BLaER1 (cell line): ENCODE measurements around the gene ASTN2.

Source experiments
- H3K27ac ChIP-seq: shearing (Covaris generic); formaldehyde crosslinking; 2 replicates; pipeline ENCODE4 v1.8.1; 2022
- H3K27me3 ChIP-seq: shearing (Covaris generic); formaldehyde crosslinking; 2 replicates; pipeline ENCODE4 v1.8.1; 2022
- H3K36me3 ChIP-seq: shearing (Covaris generic); formaldehyde crosslinking; 2 replicates; pipeline ENCODE4 v1.8.1; 2022
- H3K4me1 ChIP-seq: shearing (Covaris generic); formaldehyde crosslinking; 2 replicates; pipeline ENCODE4 v1.8.1; 2022
- H3K4me2 ChIP-seq: shearing (Covaris generic); formaldehyde crosslinking; 2 replicates; pipeline ENCODE4 v1.8.1; 2022
- H3K4me3 ChIP-seq: shearing (Covaris generic); formaldehyde crosslinking; 2 replicates; pipeline ENCODE4 v1.8.1; 2022
- H3K9ac ChIP-seq: shearing (Covaris generic); formaldehyde crosslinking; 2 replicates; pipeline ENCODE4 v1.8.1; 2022
- H3K9me3 ChIP-seq: shearing (Covaris generic); formaldehyde crosslinking; 2 replicates; pipeline ENCODE4 v1.8.1; 2022
- H4K20me1 ChIP-seq: shearing (Covaris generic); formaldehyde crosslinking; 2 replicates; pipeline ENCODE4 v1.8.1; 2022
- Cebpa-rat ChIP-seq: shearing (Covaris generic); IDR thresholded peaks from 2 replicates; pipeline ENCODE4 v1.8.1; 2022

ASTN2 gene

DNA sequence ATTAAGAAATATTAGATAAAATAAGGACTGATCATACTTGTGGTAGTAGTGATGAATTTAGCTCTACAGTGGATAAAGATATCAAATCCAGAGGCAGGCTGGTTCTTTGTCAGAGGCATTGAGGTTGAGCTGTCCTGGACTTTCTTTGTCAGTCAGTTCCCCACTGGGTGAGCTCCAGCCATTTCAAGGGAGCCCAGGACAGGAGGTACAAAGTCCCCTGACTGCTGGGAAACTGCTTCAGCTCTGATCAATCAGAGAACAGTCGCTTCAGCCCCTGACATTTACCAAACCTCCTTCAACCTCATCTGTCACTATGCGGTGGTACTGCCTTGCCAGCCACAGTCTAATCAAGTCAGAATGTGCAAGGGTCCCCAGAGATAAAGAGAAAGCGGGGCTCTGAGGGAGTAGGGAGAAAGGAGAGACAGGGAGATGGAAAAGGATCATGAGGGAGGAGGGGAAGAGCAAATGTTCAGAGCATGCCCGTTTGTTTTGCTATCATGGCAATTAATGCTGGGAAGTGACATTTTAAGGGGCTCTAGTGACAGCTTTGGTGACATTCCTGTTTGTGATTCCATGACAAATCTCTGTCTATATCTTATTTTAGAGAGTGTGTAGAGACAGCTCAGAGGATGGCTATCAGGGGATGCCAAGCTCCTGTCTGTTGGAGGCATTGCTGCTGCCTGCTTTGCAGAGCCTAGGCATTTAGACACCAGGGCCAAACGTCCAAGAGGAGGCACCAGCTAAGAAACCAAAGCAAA is 223.2 kb downstream of the ASTN2 start:
- Histone ChIP-seq H3K4me2 (no peak overlapping the region), H3K4me1 (no peaks in the 10 kb centered on the region), H3K4me3 (no peak overlapping the region), H3K9ac (no peak overlapping the region), H3K36me3 (no peaks in the 10 kb centered on the region), H3K9me3 (no peaks in the 10 kb centered on the region), H3K27ac (no peak overlapping the region), H4K20me1 (no peaks in the 10 kb centered on the region), H3K27me3 (no peaks in the 10 kb centered on the region)
- TF ChIP-seq Cebpa-rat: no peak

DNA sequence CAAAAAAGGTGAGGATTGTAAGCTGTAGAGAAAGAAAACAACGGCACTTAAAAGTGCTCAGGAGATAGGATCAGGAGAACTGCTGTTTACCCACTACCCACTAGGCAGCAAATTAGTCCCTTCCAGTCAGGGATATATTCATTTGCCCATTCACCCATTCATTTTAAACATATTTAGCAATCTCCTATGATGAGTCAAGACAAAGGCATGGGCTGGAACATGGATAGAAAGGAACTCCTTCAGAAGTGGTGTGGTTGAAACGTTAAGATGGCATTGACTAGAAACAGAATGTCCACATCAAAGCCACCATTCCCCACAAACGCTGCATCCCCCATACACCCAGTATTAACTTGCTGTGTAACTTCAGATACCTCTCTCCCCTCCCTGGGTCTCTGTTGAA is 225.7 kb downstream of the ASTN2 start:
- TF ChIP-seq Cebpa-rat: no peak
- Histone ChIP-seq H3K4me1 (no peaks in the 10 kb centered on the region), H3K4me3 (no peak overlapping the region)

DNA sequence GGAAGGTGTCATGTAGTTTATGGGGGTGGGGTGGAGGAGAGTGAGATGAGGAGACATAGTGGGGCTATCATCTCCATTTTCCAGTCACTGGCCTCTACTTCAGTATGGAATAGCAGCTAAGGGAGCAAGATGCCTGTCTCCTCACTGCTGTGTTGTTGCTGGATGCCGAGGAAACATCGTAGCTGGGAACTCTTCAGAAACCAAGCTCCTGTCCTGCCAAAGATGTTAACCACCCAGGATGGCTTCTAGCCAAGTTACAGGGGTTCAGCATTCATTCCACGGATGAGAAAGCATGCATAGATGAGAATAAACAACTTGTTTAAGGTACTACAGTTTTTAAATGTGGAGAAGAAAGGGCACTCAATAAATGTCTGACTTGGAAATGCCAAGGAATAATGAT is 226.5 kb downstream of the ASTN2 start:
- no peak overlapping the region for H3K27ac ChIP-seq
- no peak overlapping the region for H3K9ac ChIP-seq
- TF ChIP-seq Cebpa-rat: no peak
- H3K27me3 ChIP-seq: no peaks in the 10 kb centered on the region
- H3K36me3 ChIP-seq: no peaks in the 10 kb centered on the region
- no peaks in the 10 kb centered on the region for H4K20me1 ChIP-seq
- H3K9me3 ChIP-seq: no peaks in the 10 kb centered on the region
- no peak overlapping the region for H3K4me2 ChIP-seq
- no peak overlapping the region for H3K4me3 ChIP-seq
- no peaks in the 10 kb centered on the region for H3K4me1 ChIP-seq

More for the DNA sequence above, 225.7 kb downstream of the ASTN2 start:
- Histone ChIP-seq H3K9ac (no peak overlapping the region), H3K4me2 (no peak overlapping the region), H3K36me3 (no peaks in the 10 kb centered on the region), H4K20me1 (no peaks in the 10 kb centered on the region), H3K9me3 (no peaks in the 10 kb centered on the region), H3K27ac (no peak overlapping the region), H3K27me3 (no peaks in the 10 kb centered on the region)

DNA sequence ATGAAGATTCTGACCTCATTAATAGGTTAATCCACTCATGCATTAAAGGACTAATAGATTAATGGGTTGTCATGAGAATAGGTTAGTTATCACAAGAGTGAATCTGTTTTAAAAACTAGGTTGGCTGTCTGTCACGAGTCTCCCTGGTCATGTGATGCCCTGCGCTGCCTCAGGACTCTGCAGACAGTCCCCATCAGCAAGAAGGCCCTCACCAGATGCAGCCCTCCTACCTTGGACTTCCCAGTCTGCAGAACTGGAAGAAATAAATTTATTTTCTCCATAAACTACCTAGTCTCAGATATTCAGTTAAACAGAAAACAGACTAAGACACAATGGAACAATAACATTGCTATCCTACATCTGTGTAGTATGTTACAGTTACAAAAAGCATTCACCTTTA is 227.4 kb downstream of the ASTN2 start:
- Histone ChIP-seq H3K36me3 (no peaks in the 10 kb centered on the region), H4K20me1 (no peaks in the 10 kb centered on the region), H3K4me3 (no peak overlapping the region), H3K9ac (no peak overlapping the region), H3K4me2 (no peak overlapping the region), H3K27me3 (no peaks in the 10 kb centered on the region), H3K27ac (no peak overlapping the region), H3K4me1 (no peaks in the 10 kb centered on the region), H3K9me3 (no peaks in the 10 kb centered on the region)
- no peak for TF ChIP-seq Cebpa-rat

DNA sequence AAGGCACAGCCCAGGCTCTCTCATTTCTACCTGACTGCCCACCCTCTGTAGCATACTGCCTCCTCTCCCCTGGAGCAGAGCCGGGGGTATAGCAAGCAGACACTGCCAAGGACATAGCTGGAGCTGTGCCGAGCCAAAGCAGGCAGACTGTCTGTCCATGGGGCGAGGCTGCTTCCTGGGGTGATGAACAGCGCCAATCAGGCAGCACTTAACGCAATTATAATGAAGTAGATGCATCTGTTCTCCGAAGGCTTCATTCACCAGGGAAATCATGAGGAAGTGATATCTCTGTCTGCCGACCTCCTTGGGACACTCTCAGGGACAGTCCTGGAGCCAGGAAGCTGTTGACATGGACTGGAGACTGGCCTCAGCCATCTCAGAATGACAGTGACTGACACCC is 230.7 kb downstream of the ASTN2 start:
- no peak for TF ChIP-seq Cebpa-rat
- H3K4me1 ChIP-seq: no peaks in the 10 kb centered on the region
- H3K4me2 ChIP-seq: no peak overlapping the region
- H3K4me3 ChIP-seq: no peak overlapping the region
- H3K27ac ChIP-seq: no peak overlapping the region
- H3K9me3 ChIP-seq: peaks cover 15% of the 10 kb centered on the region
- H3K9ac ChIP-seq: no peak overlapping the region
- H4K20me1 ChIP-seq: no peaks in the 10 kb centered on the region
- no peaks in the 10 kb centered on the region for H3K36me3 ChIP-seq
- H3K27me3 ChIP-seq: no peaks in the 10 kb centered on the region

DNA sequence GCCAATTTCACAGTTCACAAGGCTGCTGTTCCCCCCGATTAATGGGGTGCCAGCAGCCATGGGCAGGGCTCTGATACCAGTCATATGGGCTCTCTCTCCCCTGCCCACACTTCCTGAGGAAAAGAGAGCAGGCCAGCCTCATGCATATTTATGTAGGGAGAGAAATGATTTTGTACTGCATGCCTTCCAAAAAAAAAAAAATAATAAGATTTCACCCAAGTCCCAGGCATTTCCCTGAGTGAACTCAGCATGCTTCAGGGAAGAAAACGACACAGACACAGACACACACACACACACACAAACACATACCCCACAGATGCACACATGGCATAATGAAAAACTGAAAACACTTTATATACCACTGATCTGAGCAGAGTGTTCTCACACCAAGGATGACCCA is 232.8 kb downstream of the ASTN2 start:
- Histone ChIP-seq H3K27ac (no peak overlapping the region), H3K9ac (no peak overlapping the region), H4K20me1 (no peaks in the 10 kb centered on the region), H3K4me3 (no peak overlapping the region), H3K9me3 (peaks cover 15% of the 10 kb centered on the region), H3K36me3 (no peaks in the 10 kb centered on the region), H3K4me1 (no peaks in the 10 kb centered on the region), H3K4me2 (no peak overlapping the region), H3K27me3 (no peaks in the 10 kb centered on the region)
- TF ChIP-seq Cebpa-rat: no peak

DNA sequence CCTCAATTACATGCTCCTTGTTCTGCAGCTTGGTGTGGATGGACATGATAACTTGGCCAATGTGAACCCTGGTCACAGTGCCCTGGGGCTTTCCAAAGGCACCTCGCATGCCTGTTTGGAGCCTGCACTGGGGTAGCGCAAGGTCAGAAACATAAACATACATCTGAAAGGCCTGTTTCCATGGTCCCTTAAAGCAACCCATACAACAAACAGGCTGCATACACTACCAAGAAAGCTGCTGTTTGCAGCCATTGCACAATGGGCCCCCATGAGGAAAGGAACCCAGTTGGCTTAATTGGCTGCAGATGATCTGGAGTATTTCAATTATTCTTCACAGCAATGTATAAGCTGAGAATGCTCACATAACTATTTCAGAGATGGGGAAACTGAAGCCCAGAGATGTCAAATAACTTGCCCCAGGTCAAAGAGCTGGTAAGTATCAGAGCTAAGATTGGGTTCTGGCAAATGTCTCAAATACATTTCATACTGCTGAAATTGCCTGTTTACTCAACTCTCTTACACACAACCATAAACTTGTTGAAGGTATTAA is 233.9 kb downstream of the ASTN2 start:
- Histone ChIP-seq H3K9ac (no peak overlapping the region), H3K9me3 (peaks cover 15% of the 10 kb centered on the region), H3K27me3 (no peaks in the 10 kb centered on the region), H3K36me3 (no peaks in the 10 kb centered on the region), H3K27ac (no peak overlapping the region), H3K4me3 (no peak overlapping the region), H4K20me1 (no peaks in the 10 kb centered on the region), H3K4me1 (no peaks in the 10 kb centered on the region), H3K4me2 (no peak overlapping the region)
- no peak for TF ChIP-seq Cebpa-rat

DNA sequence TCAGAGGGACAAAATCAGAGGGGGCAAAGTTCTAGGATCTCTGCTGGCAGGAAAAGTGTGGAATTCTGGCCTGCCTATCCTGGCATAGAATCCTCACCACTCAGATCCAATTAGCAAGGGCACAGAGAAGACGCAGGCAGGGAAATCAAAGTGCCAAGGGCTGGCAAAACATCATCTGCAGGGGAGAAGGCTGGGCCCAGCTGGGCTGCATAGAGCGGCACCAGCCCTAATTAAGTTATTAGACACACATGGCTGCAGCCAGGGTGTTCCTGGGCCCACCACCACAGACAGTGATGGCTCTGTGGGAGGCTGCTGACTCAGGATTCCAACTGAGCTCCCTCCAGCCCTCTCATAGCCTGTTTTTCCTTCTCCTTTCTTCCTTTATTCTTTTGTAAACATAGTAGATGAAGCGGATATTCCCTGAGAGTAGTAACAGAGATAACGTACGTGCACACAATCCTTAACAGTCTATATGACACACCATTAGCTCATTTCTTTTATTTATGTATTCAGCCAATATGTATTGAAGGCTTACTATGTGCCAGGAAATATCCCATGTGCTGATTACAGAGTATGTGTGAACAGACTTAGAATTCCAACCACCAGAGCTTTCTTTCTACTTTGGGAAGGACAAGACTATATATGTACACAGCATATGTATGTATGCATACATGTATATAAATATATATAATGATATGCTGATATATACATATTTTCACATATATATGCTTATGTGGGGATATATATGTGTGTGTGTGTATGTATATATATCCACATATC is 236.1 kb downstream of the ASTN2 start:
- no peaks in the 10 kb centered on the region for H4K20me1 ChIP-seq
- no peak overlapping the region for H3K4me3 ChIP-seq
- H3K27me3 ChIP-seq: no peaks in the 10 kb centered on the region
- no peak overlapping the region for H3K4me2 ChIP-seq
- H3K36me3 ChIP-seq: no peaks in the 10 kb centered on the region
- TF ChIP-seq Cebpa-rat: no peak
- no peak overlapping the region for H3K27ac ChIP-seq
- H3K4me1 ChIP-seq: no peaks in the 10 kb centered on the region
- H3K9me3 ChIP-seq: peaks cover 15% of the 10 kb centered on the region
- H3K9ac ChIP-seq: no peak overlapping the region

DNA sequence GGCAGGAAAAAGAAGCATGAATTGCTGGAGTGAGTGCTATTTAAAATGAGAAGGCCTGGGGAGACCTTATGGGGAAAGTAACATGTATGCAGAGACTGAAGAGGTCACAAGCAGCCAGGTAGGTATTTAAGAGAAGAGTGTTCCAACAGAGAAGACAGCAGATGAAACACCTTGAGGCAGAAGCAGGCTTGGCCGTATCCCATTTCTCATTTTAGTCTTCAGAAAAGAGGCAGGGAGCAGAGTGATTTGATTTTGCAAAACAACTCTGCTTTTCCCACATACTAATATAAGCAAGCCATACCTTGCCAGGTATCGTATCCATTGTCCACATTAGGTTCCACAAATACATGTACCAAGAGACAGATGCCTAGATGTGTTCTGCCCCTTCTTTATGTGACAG is 244.3 kb downstream of the ASTN2 start:
- Histone ChIP-seq H3K27ac (no peak overlapping the region), H3K9me3 (no peaks in the 10 kb centered on the region), H3K4me2 (no peak overlapping the region), H3K4me3 (no peak overlapping the region), H3K36me3 (no peaks in the 10 kb centered on the region), H3K9ac (no peak overlapping the region), H4K20me1 (no peaks in the 10 kb centered on the region), H3K4me1 (peaks cover 18% of the 10 kb centered on the region), H3K27me3 (no peaks in the 10 kb centered on the region)
- no peak for TF ChIP-seq Cebpa-rat

DNA sequence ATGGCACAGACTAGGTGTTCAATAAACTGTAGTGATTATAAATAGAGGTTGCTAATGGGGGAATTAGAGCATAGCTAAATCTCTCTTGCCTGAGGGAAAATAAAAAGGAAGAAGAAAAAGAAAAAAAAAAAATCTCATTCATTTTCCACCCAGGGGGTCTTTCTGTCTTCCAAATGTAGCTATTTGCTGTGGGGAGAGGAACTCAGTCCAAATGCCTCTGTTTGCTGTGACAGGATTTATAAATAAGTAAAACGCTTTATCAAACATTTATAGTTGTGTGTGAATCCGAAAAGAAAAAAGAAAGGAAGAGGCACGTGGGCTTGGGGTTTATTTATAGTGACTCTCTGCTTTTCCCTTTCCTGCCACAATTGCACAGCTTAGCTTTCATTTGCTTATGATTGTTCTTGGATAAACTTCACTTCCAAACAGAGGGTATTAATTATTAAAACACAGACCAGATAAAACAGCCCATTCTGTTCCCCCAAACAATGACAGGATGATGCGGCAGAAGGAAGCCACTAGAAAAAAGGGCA is 245.7 kb downstream of the ASTN2 start:
- TF ChIP-seq Cebpa-rat: no peak
- 0 out of 2 replicates have a peak overlapping the region, but pooled peaks have one; percentile 26 for H3K4me3 ChIP-seq

More for the DNA sequence above, 245.7 kb downstream of the ASTN2 start:
- no peaks in the 10 kb centered on the region for H4K20me1 ChIP-seq
- H3K4me2 ChIP-seq: peak overlapping the region; percentile 71
- no peaks in the 10 kb centered on the region for H3K9me3 ChIP-seq
- no peaks in the 10 kb centered on the region for H3K36me3 ChIP-seq
- H3K27me3 ChIP-seq: no peaks in the 10 kb centered on the region
- H3K9ac ChIP-seq: peak overlapping the region; percentile 50
- peak overlapping the region; percentile 36 for H3K27ac ChIP-seq
- peaks cover 18% of the 10 kb centered on the region for H3K4me1 ChIP-seq
